HL-60 (cell line): ENCODE data around the gene SLC46A1.

ENCODE experiments used
- CTCF ChIP-seq: IDR thresholded peaks from one replicate; pipeline ENCODE4 v1.5.1; 2011; ENCODE audit warnings: low read length, control low read depth, inconsistent platforms; ENCODE audit not compliant: insufficient read depth
- GABPA ChIP-seq: IDR thresholded peaks from 2 replicates; pipeline ENCODE4 v1.6.1; 2012; ENCODE audit warnings: low read depth
- REST ChIP-seq: IDR thresholded peaks from 2 replicates; pipeline ENCODE4 v1.6.1; 2012; ENCODE audit warnings: low read depth; ENCODE audit not compliant: insufficient replicate concordance

GRCh38 chr17:28404007-28404406 lies 2.0 kb downstream of the SLC46A1 start:
- TF ChIP-seq GABPA (no peak), REST (no peak), CTCF (no peak)
